Uterus (tissue), 4 donors: ENCODE data around the gene NUP93. TPM values are rescaled to one million over a fixed set of nuclear protein-coding genes. Genes with fewer than 3 reads are reported as not detected.
"Not testable (repeated sequence)": the region's sequence is repeated elsewhere in the genome, so short reads cannot be mapped to it uniquely, and the experiment has no call there.

Source experiments
- DNase-seq, 2 donors: peaks; one replicate each; pipeline ENCODE4 v3.0.0-alpha.2; 2019 to 2020
- H3K27ac ChIP-seq, 2 donors: fragments of 200-600 bp; sonication (generic); 1 replicate in 1 of 2; 2 replicates in 1 of 2; pipeline ENCODE4 v1.5.1; 2016 to 2018
- H3K27me3 ChIP-seq, 2 donors: fragments of 200-600 bp; sonication (generic); one replicate each; pipeline ENCODE4 v1.5.1; 2018 to 2019; ENCODE audit warnings: control low read depth in 1 of 2
- H3K36me3 ChIP-seq, 2 donors: fragments of 200-600 bp; sonication (generic); one replicate each; pipeline ENCODE4 v1.5.1; 2019; ENCODE audit warnings: control low read depth in 1 of 2
- H3K4me1 ChIP-seq, 2 donors: fragments of 200-600 bp; sonication (generic); one replicate each; pipeline ENCODE4 v1.5.1; 2018 to 2019; ENCODE audit warnings: control low read depth in 1 of 2
- H3K4me3 ChIP-seq, 2 donors: fragments of 200-600 bp; sonication (generic); 1 replicate in 1 of 2; 2 replicates in 1 of 2; pipeline ENCODE4 v1.5.1; 2018 to 2019; ENCODE audit warnings: mild to moderate bottlenecking in 1 of 2
- H3K9me3 ChIP-seq, 2 donors: fragments of 200-600 bp; sonication (generic); one replicate each; pipeline ENCODE4 v1.5.1; 2019; ENCODE audit warnings: control low read depth in 1 of 2
- CTCF ChIP-seq, 4 experiments: fragments of 200-600 bp in 2 of 4; fragments of 450-650 bp in 2 of 4; sonication (generic) in 2 of 4; IDR thresholded peaks; one replicate each; pipeline ENCODE4 v1.5.1; 2016 to 2019; ENCODE audit warnings: antibody characterized with exemption in 4 of 4, mild to moderate bottlenecking in 2 of 4, moderate library complexity in 1 of 4
- POLR2A ChIP-seq, 2 donors: fragments of 450-650 bp; IDR thresholded peaks; one replicate each; pipeline ENCODE4 v1.6.1; 2016; ENCODE audit warnings: antibody characterized with exemption in 2 of 2, mild to moderate bottlenecking in 1 of 2, moderate library complexity in 1 of 2
- intact Hi-C: fragments of 100-400 bp; cut with DNase I; formaldehyde crosslinking; loops from one replicate; pipeline ENCODE4 v1.15.1; 2023; ENCODE audit warnings: low total_unique reads
- total RNA-seq, 4 donors: library from RNA; depleted of rRNA in 3 of 4; stranded (reverse); fragments of >200 nt in 3 of 4; gene quantifications; one replicate each; pipeline versions ENCODE4 v1.1.0 to v1.2.4, GENCODE V29; 2014 to 2023
- donor health status: DM: yes; HTN: yes; CAD: no.

Gene NUP93
- total RNA-seq, 4 donors from 2014 or later, result 17.6 to 71.0 (median 34.5) TPM

- Histone ChIP-seq H3K4me1 (no peaks in the 10 kb centered on the region), H3K4me3 (no peak overlapping the region), H3K36me3 (no peaks in the 10 kb centered on the region), H3K27me3 (no peaks in the 10 kb centered on the region), H3K9me3 (no peaks in the 10 kb centered on the region), H3K27ac (no peak overlapping the region)
- DNase-seq, result no peak
- TF ChIP-seq POLR2A (IDR thresholded peaks at IDR 0.05) (no peak), CTCF (IDR thresholded peaks at IDR 0.05) (no peak)
- intact Hi-C loops, result no loop called here
Measured at GRCh38 chr16:56710181-56710737, 19.7 kb upstream of the NUP93 start.

- Histone ChIP-seq H3K27me3 (no peaks in the 10 kb centered on the region), H3K4me3 (no peak overlapping the region), H3K27ac (no peak overlapping the region), H3K36me3 (no peaks in the 10 kb centered on the region), H3K9me3 (no peaks in the 10 kb centered on the region), H3K4me1 (no peaks in the 10 kb centered on the region)
- TF ChIP-seq POLR2A (IDR thresholded peaks at IDR 0.05) (no peak), CTCF (IDR thresholded peaks at IDR 0.05) (no peak)
- intact Hi-C loops, result no loop called here
- no peak for DNase-seq
Measured at GRCh38 chr16:56711862-56712261, 18.1 kb upstream of the NUP93 start.

GRCh38 chr16:56713794-56714193, 16.1 kb upstream of the NUP93 start:
- H3K36me3 ChIP-seq, result no peaks in the 10 kb centered on the region
- H3K4me1 ChIP-seq, result no peaks in the 10 kb centered on the region
- intact Hi-C loops, result no loop called here
- H3K27ac ChIP-seq, result no peak overlapping the region
- H3K27me3 ChIP-seq, result no peaks in the 10 kb centered on the region
- no peak for TF ChIP-seq POLR2A (IDR thresholded peaks at IDR 0.05)
- TF ChIP-seq CTCF (IDR thresholded peaks at IDR 0.05), result no peak
- H3K9me3 ChIP-seq, result no peaks in the 10 kb centered on the region
- no peak overlapping the region for H3K4me3 ChIP-seq
- DNase-seq, result no peak

- Histone ChIP-seq H3K4me3 (no peak overlapping the region), H3K36me3 (no peaks in the 10 kb centered on the region), H3K27me3 (no peaks in the 10 kb centered on the region), H3K27ac (no peak overlapping the region), H3K9me3 (no peaks in the 10 kb centered on the region), H3K4me1 (no peaks in the 10 kb centered on the region)
- DNase-seq, result no peak
- TF ChIP-seq POLR2A (IDR thresholded peaks at IDR 0.05) (no peak), CTCF (IDR thresholded peaks at IDR 0.05) (no peak)
- intact Hi-C loops, result no loop called here
Measured at GRCh38 chr16:56715126-56715525, 14.8 kb upstream of the NUP93 start.

GRCh38 chr16:56716761-56717160, 13.2 kb upstream of the NUP93 start:
- H3K4me1 ChIP-seq, result no peaks in the 10 kb centered on the region
- no peak overlapping the region for H3K27ac ChIP-seq
- H3K27me3 ChIP-seq, result no peaks in the 10 kb centered on the region
- no peaks in the 10 kb centered on the region for H3K36me3 ChIP-seq
- TF ChIP-seq CTCF (IDR thresholded peaks at IDR 0.05), result no peak
- DNase-seq, result no peak
- no peaks in the 10 kb centered on the region for H3K9me3 ChIP-seq
- intact Hi-C loops, result no loop called here
- H3K4me3 ChIP-seq, result no peak overlapping the region

- H3K27ac ChIP-seq, H3K4me3 ChIP-seq, H3K9me3 ChIP-seq, H3K36me3 ChIP-seq, DNase-seq, H3K4me1 ChIP-seq, H3K27me3 ChIP-seq, intact Hi-C loops: not testable (repeated sequence)
Measured at GRCh38 chr16:56717532-56717931, 12.4 kb upstream of the NUP93 start.
